GM23338 (cell line): ENCODE data around the gene SLC34A3. TPM values are rescaled to one million over a fixed set of nuclear protein-coding genes. Genes with fewer than 3 reads are reported as not detected.
"Not testable (repeated sequence)": the region's sequence is repeated elsewhere in the genome, so short reads cannot be mapped to it uniquely, and the experiment has no call there.

ENCODE experiments used
- ATAC-seq: fragments of 200-7000 bp; cut with Tn5 transposase; 3 replicates; pipeline ENCODE4 v1.9.1; 2020
- DNase-seq: peaks from one replicate; pipeline ENCODE4 v3.0.0-alpha.2; 2015; ENCODE audit warnings: low spot score
- H2AFZ ChIP-seq: fragments of 200-600 bp; sonication (generic); 2 replicates; pipeline ENCODE4 v1.8.0; 2016; ENCODE audit warnings: antibody characterized with exemption, mild to moderate bottlenecking, moderate library complexity
- H3F3A ChIP-seq: fragments of 200-600 bp; sonication (generic); replicated peaks from 2 replicates; pipeline ENCODE4 v1.8.0; 2017; ENCODE audit warnings: antibody characterized with exemption, mixed run types, low read depth
- H3K27ac ChIP-seq: fragments of 200-600 bp; sonication (generic); 2 replicates; pipeline ENCODE4 v1.6.1; 2016; ENCODE audit warnings: low read depth
- H3K27me3 ChIP-seq: fragments of 200-600 bp; sonication (generic); 2 replicates; pipeline ENCODE4 v1.8.0; 2016; ENCODE audit warnings: mild to moderate bottlenecking, mixed run types, moderate library complexity; ENCODE audit not compliant: insufficient read depth
- H3K36me3 ChIP-seq: fragments of 200-600 bp; sonication (generic); 2 replicates; pipeline ENCODE4 v1.8.0; 2016; ENCODE audit warnings: mild to moderate bottlenecking; ENCODE audit not compliant: insufficient read depth
- H3K4me1 ChIP-seq: fragments of 200-600 bp; sonication (generic); 2 replicates; pipeline ENCODE4 v1.8.0; 2016; ENCODE audit warnings: mild to moderate bottlenecking, moderate library complexity; ENCODE audit not compliant: insufficient read depth
- H3K4me2 ChIP-seq: fragments of 200-600 bp; sonication (generic); 2 replicates; pipeline ENCODE4 v1.7.1; 2017; ENCODE audit warnings: mixed run types
- H3K4me3 ChIP-seq: fragments of 200-600 bp; sonication (generic); 2 replicates; pipeline ENCODE4 v1.6.1; 2016; ENCODE audit warnings: mixed run types
- H3K79me2 ChIP-seq: fragments of 200-600 bp; sonication (generic); replicated peaks from 2 replicates; pipeline ENCODE4 v1.8.0; 2017; ENCODE audit warnings: mild to moderate bottlenecking; ENCODE audit not compliant: insufficient read depth
- H3K9me2 ChIP-seq: fragments of 200-600 bp; sonication (generic); 2 replicates; pipeline ENCODE4 v1.8.0; 2017; ENCODE audit not compliant: insufficient read depth
- H4K20me1 ChIP-seq: fragments of 200-600 bp; sonication (generic); replicated peaks from 2 replicates; pipeline ENCODE4 v1.8.0; 2017; ENCODE audit warnings: mild to moderate bottlenecking; ENCODE audit not compliant: insufficient read depth
- H3K27ac Mint-ChIP-seq: 2 replicates; pipeline ENCODE4 v1.8.0; 2020; ENCODE audit warnings: inconsistent platforms, mild to moderate bottlenecking, moderate library complexity, mixed read lengths
- H3K27me3 Mint-ChIP-seq: 3 replicates; pipeline ENCODE4 v1.8.0; 2022; ENCODE audit warnings: low read depth, mild to moderate bottlenecking, moderate library complexity, mixed read lengths, inconsistent platforms; ENCODE audit not compliant: insufficient read depth, poor library complexity
- H3K36me3 Mint-ChIP-seq: 3 replicates; pipeline ENCODE4 v1.8.0; 2021; ENCODE audit warnings: low read depth, mild to moderate bottlenecking, inconsistent platforms, moderate library complexity, mixed read lengths
- H3K4me1 Mint-ChIP-seq: 3 replicates; pipeline ENCODE4 v1.8.0; 2020; ENCODE audit warnings: mild to moderate bottlenecking, inconsistent platforms, mixed read lengths
- H3K4me3 Mint-ChIP-seq: 3 replicates; pipeline ENCODE4 v1.8.0; 2021; ENCODE audit warnings: moderate library complexity, mild to moderate bottlenecking, inconsistent platforms, mixed read lengths
- H3K9me3 Mint-ChIP-seq: 3 replicates; pipeline ENCODE4 v1.8.0; 2020; ENCODE audit warnings: moderate library complexity, mild to moderate bottlenecking, inconsistent platforms, mixed read lengths
- CREB1 ChIP-seq: fragments of 250-450 bp; sonication (Bioruptor Pico); IDR thresholded peaks from 2 replicates; pipeline ENCODE4 v1.5.0; 2020; ENCODE audit warnings: low read depth, mild to moderate bottlenecking, moderate library complexity
- EZH2phosphoT487 ChIP-seq: fragments of 200-600 bp; sonication (generic); IDR thresholded peaks from one replicate; pipeline ENCODE4 v1.8.1; 2018; ENCODE audit warnings: antibody characterized with exemption; ENCODE audit not compliant: unreplicated experiment
- JUNB ChIP-seq: IDR thresholded peaks from one replicate; pipeline ENCODE4 v1.6.1; 2016; ENCODE audit warnings: antibody characterized with exemption; ENCODE audit not compliant: unreplicated experiment
- POLR2AphosphoS5 ChIP-seq: IDR thresholded peaks from 2 replicates; pipeline ENCODE4 v1.6.1; 2016; ENCODE audit warnings: antibody characterized with exemption, low read depth
- STAT1 ChIP-seq: IDR thresholded peaks from one replicate; pipeline ENCODE4 v1.6.1; 2016; ENCODE audit warnings: antibody characterized with exemption; ENCODE audit not compliant: unreplicated experiment
- ZNF331 ChIP-seq: fragments of 250-450 bp; sonication (Bioruptor Pico); IDR thresholded peaks from 2 replicates; pipeline ENCODE4 v1.5.0; 2020; ENCODE audit warnings: low read depth, mild to moderate bottlenecking, moderate library complexity
- polyA plus RNA-seq: library from polyadenylated mRNA; unstranded; fragments of >200 nt; fragmentation: Nextera tagmentation; extraction: Ambion mirVana; gene quantifications from 2 replicates; pipeline ENCODE4 v1.2.1, GENCODE V29; 2016
- total RNA-seq: library from RNA; depleted of rRNA; stranded (reverse); fragments of >200 nt; shearing (Covaris generic); gene quantifications from 2 replicates; pipeline ENCODE4 v1.2.3, GENCODE V29; 2014
- TF ChIP-seq, protein P1 (sequence below): IDR thresholded peaks from 2 replicates; pipeline ENCODE4 v1.6.1; 2016; ENCODE audit warnings: antibody characterized with exemption
- TF ChIP-seq, protein P2 (sequence below): fragments of 250-450 bp; sonication (Bioruptor Pico); IDR thresholded peaks from 2 replicates; pipeline ENCODE4 v1.5.0; 2020; ENCODE audit warnings: mild to moderate bottlenecking, moderate library complexity

SLC34A3 gene
- total and polyA plus RNA-seq, 2 experiments from 2014 or later: not detected

GRCh38 chr9:137237759-137238726 is 7.3 kb downstream of the SLC34A3 start:
- Histone ChIP-seq H3K36me3 (no peaks in the 10 kb centered on the region), H3K4me1 (peaks cover 16% of the 10 kb centered on the region; the same call in 1 of the 2 replicates), H3K9me2 (no peaks in the 10 kb centered on the region), H3K79me2 (peaks cover 29% of the 10 kb centered on the region), H3F3A (0 out of 2 replicates have a peak, but pooled peaks cover 14% of the 10 kb centered on the region), H3K27me3 (no peaks in the 10 kb centered on the region), H3K27ac (no peak overlapping the region), H2AFZ (no peak overlapping the region), H3K4me3 (no peak overlapping the region), H4K20me1 (peaks cover 14% of the 10 kb centered on the region), H3K4me2 (no peak overlapping the region)
- Mint-ChIP-seq H3K4me1 (peaks cover 26% of the 10 kb centered on the region), H3K36me3 (peaks cover 19% of the 10 kb centered on the region), H3K27me3 (peaks cover 18% of the 10 kb centered on the region), H3K27ac (no peak overlapping the region), H3K9me3 (no peaks in the 10 kb centered on the region), H3K4me3 (peak overlapping the region; percentile 42; the same call in 1 of the 3 replicates)
- DNase-seq: no peak
- no peak for ATAC-seq
- TF ChIP-seq ZNF331: no peak
- TF ChIP-seq POLR2AphosphoS5: no peak; the same call in 1 of the 2 replicates
- TF ChIP-seq, protein P1, sequence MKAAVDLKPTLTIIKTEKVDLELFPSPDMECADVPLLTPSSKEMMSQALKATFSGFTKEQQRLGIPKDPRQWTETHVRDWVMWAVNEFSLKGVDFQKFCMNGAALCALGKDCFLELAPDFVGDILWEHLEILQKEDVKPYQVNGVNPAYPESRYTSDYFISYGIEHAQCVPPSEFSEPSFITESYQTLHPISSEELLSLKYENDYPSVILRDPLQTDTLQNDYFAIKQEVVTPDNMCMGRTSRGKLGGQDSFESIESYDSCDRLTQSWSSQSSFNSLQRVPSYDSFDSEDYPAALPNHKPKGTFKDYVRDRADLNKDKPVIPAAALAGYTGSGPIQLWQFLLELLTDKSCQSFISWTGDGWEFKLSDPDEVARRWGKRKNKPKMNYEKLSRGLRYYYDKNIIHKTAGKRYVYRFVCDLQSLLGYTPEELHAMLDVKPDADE: no peak
- TF ChIP-seq JUNB: no peak
- TF ChIP-seq, protein P2, sequence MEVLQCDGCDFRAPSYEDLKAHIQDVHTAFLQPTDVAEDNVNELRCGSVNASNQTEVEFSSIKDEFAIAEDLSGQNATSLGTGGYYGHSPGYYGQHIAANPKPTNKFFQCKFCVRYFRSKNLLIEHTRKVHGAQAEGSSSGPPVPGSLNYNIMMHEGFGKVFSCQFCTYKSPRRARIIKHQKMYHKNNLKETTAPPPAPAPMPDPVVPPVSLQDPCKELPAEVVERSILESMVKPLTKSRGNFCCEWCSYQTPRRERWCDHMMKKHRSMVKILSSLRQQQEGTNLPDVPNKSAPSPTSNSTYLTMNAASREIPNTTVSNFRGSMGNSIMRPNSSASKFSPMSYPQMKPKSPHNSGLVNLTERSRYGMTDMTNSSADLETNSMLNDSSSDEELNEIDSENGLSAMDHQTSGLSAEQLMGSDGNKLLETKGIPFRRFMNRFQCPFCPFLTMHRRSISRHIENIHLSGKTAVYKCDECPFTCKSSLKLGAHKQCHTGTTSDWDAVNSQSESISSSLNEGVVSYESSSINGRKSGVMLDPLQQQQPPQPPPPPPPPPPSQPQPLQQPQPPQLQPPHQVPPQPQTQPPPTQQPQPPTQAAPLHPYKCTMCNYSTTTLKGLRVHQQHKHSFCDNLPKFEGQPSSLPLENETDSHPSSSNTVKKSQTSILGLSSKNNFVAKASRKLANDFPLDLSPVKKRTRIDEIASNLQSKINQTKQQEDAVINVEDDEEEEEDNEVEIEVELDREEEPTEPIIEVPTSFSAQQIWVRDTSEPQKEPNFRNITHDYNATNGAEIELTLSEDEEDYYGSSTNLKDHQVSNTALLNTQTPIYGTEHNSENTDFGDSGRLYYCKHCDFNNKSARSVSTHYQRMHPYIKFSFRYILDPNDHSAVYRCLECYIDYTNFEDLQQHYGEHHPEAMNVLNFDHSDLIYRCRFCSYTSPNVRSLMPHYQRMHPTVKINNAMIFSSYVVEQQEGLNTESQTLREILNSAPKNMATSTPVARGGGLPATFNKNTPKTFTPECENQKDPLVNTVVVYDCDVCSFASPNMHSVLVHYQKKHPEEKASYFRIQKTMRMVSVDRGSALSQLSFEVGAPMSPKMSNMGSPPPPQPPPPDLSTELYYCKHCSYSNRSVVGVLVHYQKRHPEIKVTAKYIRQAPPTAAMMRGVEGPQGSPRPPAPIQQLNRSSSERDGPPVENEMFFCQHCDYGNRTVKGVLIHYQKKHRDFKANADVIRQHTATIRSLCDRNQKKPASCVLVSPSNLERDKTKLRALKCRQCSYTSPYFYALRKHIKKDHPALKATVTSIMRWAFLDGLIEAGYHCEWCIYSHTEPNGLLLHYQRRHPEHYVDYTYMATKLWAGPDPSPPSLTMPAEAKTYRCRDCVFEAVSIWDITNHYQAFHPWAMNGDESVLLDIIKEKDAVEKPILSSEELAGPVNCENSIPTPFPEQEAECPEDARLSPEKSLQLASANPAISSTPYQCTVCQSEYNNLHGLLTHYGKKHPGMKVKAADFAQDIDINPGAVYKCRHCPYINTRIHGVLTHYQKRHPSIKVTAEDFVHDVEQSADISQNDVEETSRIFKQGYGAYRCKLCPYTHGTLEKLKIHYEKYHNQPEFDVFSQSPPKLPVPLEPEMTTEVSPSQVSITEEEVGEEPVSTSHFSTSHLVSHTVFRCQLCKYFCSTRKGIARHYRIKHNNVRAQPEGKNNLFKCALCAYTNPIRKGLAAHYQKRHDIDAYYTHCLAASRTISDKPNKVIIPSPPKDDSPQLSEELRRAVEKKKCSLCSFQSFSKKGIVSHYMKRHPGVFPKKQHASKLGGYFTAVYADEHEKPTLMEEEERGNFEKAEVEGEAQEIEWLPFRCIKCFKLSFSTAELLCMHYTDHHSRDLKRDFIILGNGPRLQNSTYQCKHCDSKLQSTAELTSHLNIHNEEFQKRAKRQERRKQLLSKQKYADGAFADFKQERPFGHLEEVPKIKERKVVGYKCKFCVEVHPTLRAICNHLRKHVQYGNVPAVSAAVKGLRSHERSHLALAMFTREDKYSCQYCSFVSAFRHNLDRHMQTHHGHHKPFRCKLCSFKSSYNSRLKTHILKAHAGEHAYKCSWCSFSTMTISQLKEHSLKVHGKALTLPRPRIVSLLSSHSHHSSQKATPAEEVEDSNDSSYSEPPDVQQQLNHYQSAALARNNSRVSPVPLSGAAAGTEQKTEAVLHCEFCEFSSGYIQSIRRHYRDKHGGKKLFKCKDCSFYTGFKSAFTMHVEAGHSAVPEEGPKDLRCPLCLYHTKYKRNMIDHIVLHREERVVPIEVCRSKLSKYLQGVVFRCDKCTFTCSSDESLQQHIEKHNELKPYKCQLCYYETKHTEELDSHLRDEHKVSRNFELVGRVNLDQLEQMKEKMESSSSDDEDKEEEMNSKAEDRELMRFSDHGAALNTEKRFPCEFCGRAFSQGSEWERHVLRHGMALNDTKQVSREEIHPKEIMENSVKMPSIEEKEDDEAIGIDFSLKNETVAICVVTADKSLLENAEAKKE: no peak
- no peak for TF ChIP-seq STAT1
- no peak for TF ChIP-seq CREB1
- TF ChIP-seq EZH2phosphoT487: no peak

DNA sequence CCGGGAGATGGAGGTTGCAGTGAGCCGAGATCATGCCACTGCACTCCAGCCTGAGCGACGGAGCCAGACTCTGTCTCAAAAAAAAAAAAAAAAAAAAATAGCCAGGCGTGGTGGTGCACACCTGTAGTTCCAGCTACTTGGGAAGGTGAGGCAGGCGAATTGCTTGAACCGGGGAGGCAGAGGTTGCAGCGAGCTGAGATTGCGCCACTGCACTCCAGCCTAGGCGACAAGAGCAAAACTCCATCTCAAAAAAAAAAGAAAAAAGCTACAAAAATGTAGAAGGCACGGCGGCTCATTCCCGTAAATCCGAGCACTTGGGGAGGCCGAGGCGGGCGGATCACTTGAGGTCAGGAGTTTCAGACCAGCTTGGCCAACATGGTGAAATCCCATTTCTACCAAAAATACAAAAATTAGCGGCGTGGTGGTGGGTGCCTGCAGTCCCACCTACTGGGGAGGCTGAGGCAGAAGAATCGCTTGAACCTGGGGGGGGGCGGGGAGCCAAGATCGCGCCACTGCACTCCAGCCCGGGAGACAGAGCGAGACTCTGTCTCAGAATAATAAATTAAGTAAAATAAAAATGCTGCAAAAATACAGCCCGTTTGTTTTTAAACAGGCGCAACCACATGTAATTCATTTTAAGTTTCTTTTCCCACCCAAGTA is 9.0 kb downstream of the SLC34A3 start:
- Histone ChIP-seq H3K79me2 (peaks cover 29% of the 10 kb centered on the region), H3K4me3 (peak overlapping the region; percentile 87), H3K4me2 (peak overlapping the region; percentile 99), H3F3A (0 out of 2 replicates have a peak, but pooled peaks cover 28% of the 10 kb centered on the region), H4K20me1 (peaks cover 16% of the 10 kb centered on the region), H2AFZ (peak overlapping the region; percentile 47), H3K4me1 (peaks cover 26% of the 10 kb centered on the region; the same call in 1 of the 2 replicates)
- H3K27me3 ChIP-seq, H3K9me2 ChIP-seq, H3K27ac Mint-ChIP-seq, DNase-seq, H3K27ac ChIP-seq, H3K36me3 ChIP-seq, ATAC-seq, H3K9me3 Mint-ChIP-seq: not testable (repeated sequence)
- Mint-ChIP-seq H3K36me3 (peaks cover 31% of the 10 kb centered on the region), H3K27me3 (peaks cover 21% of the 10 kb centered on the region), H3K4me1 (peaks cover 38% of the 10 kb centered on the region), H3K4me3 (peak overlapping the region; percentile 81)
